NCI-H82 treated with DMSO at 0.1 percent for 48 hours (cell line): ENCODE data around the gene SPTY2D1.

ENCODE experiments used
- DNase-seq: peaks from one replicate; lab custom pipeline; 2025; ENCODE audit not compliant: unreplicated experiment; lab: John Stamatoyannopoulos, UW

The SPTY2D1 gene

DNA sequence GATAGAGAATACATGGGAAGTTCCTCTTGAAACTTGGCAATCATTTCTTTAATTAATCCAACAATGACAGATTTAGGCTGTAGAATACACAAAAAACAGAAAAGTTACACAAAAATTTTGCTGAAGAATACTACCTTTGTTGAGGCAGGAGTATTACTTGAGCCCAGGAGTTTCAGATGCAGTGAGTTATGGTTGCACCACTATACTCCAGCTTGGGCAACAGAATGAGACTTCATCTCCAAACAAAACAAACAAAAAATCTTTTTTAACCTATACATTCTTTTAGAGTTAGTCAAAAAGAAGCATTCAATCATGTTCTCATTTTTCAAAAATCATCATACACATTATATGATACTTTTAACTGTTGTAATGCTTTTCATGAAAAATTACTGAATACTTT lies 67.7 kb downstream of the SPTY2D1 start:
- no peak for DNase-seq

DNA sequence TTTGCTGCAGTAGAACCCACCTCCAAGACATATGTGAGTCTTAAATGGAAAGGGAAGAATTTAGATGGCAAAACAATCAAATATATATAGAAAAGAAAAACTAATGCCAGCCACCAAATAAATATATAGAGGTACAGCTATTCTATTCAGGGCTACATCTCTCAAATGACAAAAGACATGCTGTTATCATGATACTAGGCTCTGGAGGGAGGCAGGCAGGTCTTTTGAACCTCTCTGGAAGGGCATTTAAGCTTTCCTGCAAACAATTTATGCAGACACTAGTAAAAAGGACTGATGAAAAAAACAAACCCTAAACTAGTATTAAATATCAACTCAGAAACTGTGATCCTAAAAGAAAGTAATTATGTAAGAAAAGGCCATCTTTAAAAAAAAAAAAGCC lies 70.0 kb downstream of the SPTY2D1 start:
- no peak for DNase-seq

DNA sequence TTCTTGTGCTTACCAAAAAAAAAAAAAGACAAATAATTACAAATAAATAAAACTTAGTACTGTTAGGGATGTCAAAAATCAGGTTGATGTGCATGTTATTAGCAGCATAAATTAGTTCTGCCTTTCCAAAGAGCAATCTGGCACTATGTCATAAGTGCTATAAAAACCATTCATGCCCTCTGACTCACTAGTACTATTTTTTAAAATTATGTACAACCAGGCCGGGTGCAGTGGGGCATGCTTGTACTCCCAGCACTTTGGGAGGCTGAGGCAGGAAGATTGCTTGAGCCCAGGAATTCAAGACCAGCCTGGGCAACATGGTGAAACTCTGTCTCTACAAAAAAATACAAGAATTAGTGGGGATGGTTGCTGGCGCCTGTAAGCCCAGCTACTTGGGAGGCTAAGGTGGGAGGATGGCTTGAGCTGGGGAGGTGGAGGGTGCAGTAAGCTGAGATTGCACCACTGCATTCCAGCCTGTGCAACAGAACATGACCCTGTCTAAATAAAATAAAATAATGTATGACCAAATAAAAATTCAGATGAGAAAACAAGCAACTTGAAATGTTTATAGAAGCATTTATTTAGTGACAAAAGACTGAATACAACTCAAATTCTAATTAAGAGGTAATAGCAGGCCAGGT lies 70.9 kb downstream of the SPTY2D1 start:
- no peak for DNase-seq
